Measurements from ENCODE around the gene CD7. TPM values are rescaled to one million over a fixed set of nuclear protein-coding genes. Genes with fewer than 3 reads are reported as not detected.
A peak's percentile ranks its signal among the peaks of the same experiment; 100 is the strongest.

Gene CD7
- total and polyA plus RNA-seq, 7 donors: 0.13 to 0.81 (median 0.19) TPM; not detected in 1

GRCh38 chr17:82266142-82266541 lies 51.3 kb downstream of the CD7 start:
- Histone ChIP-seq H3K27me3 (ENCODE audit: insufficient read depth in 3 of 3, low read length in 2 of 3) (no peaks in the 10 kb centered on the region), H3K9me3 (no peaks in the 10 kb centered on the region), H3K4me1 (peaks cover 52% of the 10 kb centered on the region), H3K27ac (peak overlapping the region; percentile 81), H3K4me3 (no peak overlapping the region), H3K36me3 (ENCODE audit: insufficient read depth in 1 of 2, low read depth in 1 of 2) (peaks cover 23 to 74% of the 10 kb centered on the region in 2 donors)
- TF ChIP-seq CTCF (IDR thresholded peaks at IDR 0.05): no peak
- ATAC-seq (no peak), DNase-seq (peak in 1 of 2 donors; percentile 36)
- WGBS, 3 donors: 80 to 89% (median 82%) methylated on average over 10 of the region's 10 CpGs
- intact Hi-C loops (cut with DNase I): no loop called here

Other genes with a start within 250 kb of the CD7 start
- gene FASN, start 219.4 kb downstream of the CD7 start, total RNA-seq: 10 to 100 TPM; 17.2 to 37.3 (median 23.4) TPM
- 10 to 100 TPM in 2 of 3 donors, 1 to 10 TPM in 1; 8.9 to 26.5 (median 12.0) TPM for gene FASN, start 219.4 kb downstream of the CD7 start, polyA plus RNA-seq
- 10 to 100 TPM; 10.2 to 15.3 (median 12.4) TPM for gene CCDC57, start 104.8 kb downstream of the CD7 start, total RNA-seq
- 10 to 100 TPM in 1 of 3 donors, 1 to 10 TPM in 2; 7.2 to 11.1 (median 8.6) TPM for gene CCDC57, start 104.8 kb downstream of the CD7 start, polyA plus RNA-seq
- gene SLC16A3, start 88.6 kb downstream of the CD7 start, total RNA-seq: 100 to 1,000 TPM in 2 of 4 donors, 10 to 100 TPM in 2; 18.6 to 182 (median 70.1) TPM
- 100 to 1,000 TPM; 102 to 263 (median 128) TPM for gene SLC16A3, start 88.6 kb downstream of the CD7 start, polyA plus RNA-seq
- gene CSNK1D, start 43.9 kb downstream of the CD7 start, total RNA-seq: 100 to 1,000 TPM in 3 of 4 donors, 10 to 100 TPM in 1; 73.5 to 139 (median 116) TPM
- 100 to 1,000 TPM in 1 of 3 donors, 10 to 100 TPM in 2; 74.3 to 124 (median 92.7) TPM for gene CSNK1D, start 43.9 kb downstream of the CD7 start, polyA plus RNA-seq
- 1 to 10 TPM; 1.2 to 2.3 (median 1.7) TPM for gene SECTM1, start 16.2 kb upstream of the CD7 start, total RNA-seq
- 1 to 10 TPM in 2 of 3 donors, under 1 TPM in 1; 0.70 to 1.2 (median 1.0) TPM for gene SECTM1, start 16.2 kb upstream of the CD7 start, polyA plus RNA-seq
- gene TEX19, start 41.6 kb upstream of the CD7 start, total RNA-seq: under 1 TPM in 2 of 4 donors, not detected in 2; 0.17 to 0.24 TPM
- under 1 TPM; 0.07 to 0.35 (median 0.13) TPM for gene TEX19, start 41.6 kb upstream of the CD7 start, polyA plus RNA-seq
- gene UTS2R, start 54.2 kb upstream of the CD7 start, total RNA-seq: 1 to 10 TPM in 2 of 4 donors, under 1 TPM in 1, not detected in 1; 0.15 to 3.8 (median 1.3) TPM
- gene UTS2R, start 54.2 kb upstream of the CD7 start, polyA plus RNA-seq: under 1 TPM in 1 of 3 donors, not detected in 2; 0.10 TPM
- gene HEXD, start 100.7 kb upstream of the CD7 start, total RNA-seq: 10 to 100 TPM; 17.4 to 27.4 (median 23.7) TPM
- gene HEXD, start 100.7 kb upstream of the CD7 start, polyA plus RNA-seq: 10 to 100 TPM; 19.5 to 29.8 (median 20.9) TPM
- 10 to 100 TPM; 21.2 to 29.3 (median 27.1) TPM for gene OGFOD3, start 101.0 kb upstream of the CD7 start, total RNA-seq
- gene OGFOD3, start 101.0 kb upstream of the CD7 start, polyA plus RNA-seq: 10 to 100 TPM; 15.5 to 30.4 (median 24.5) TPM
- 10 to 100 TPM; 14.5 to 21.4 (median 17.4) TPM for gene CYBC1, start 133.1 kb upstream of the CD7 start, total RNA-seq
- gene CYBC1, start 133.1 kb upstream of the CD7 start, polyA plus RNA-seq: 10 to 100 TPM; 14.4 to 31.6 (median 24.8) TPM
- 10 to 100 TPM; 32.8 to 56.1 (median 46.0) TPM for gene NARF, start 141.1 kb upstream of the CD7 start, total RNA-seq
- 100 to 1,000 TPM in 1 of 3 donors, 10 to 100 TPM in 2; 37.0 to 129 (median 39.2) TPM for gene NARF, start 141.1 kb upstream of the CD7 start, polyA plus RNA-seq
- 10 to 100 TPM; 53.6 to 91.6 (median 66.2) TPM for gene FOXK2, start 202.1 kb upstream of the CD7 start, total RNA-seq
- gene FOXK2, start 202.1 kb upstream of the CD7 start, polyA plus RNA-seq: 10 to 100 TPM; 38.9 to 96.4 (median 45.9) TPM

All from psoas muscle (tissue), 8 donors.